K562 (cell line): ENCODE data around the gene HGS. TPM values are rescaled to one million over a fixed set of nuclear protein-coding genes. Genes with fewer than 3 reads are reported as not detected.

Source experiments
- ATAC-seq: fragments of 200-7000 bp; cut with Tn5 transposase; 3 replicates; pipeline ENCODE4 v1.9.1; 2020; ENCODE audit warnings: moderate library complexity
- BruUV-seq: library from RNA; stranded (reverse); fragments of 400-500 nt; replicated peaks from 2 replicates; lab custom pipeline; 2021; lab: Mats Ljungman, UMichigan
- CTCF ChIA-PET: fragments of 300-600 bp; formaldehyde crosslinking; extraction: SDS; loops from one replicate; lab custom pipeline; 2021; ENCODE audit warnings: low intra/inter-chr PET ratio; lab: Yijun Ruan, JAX
- POLR2A ChIA-PET: fragments of 300-600, 350-650 bp; sonication (Branson Sonifier 250); formaldehyde crosslinking; extraction: SDS; loops from one replicate; lab custom pipeline; 2021; ENCODE audit warnings: antibody characterized with exemption, inconsistent platforms; lab: Yijun Ruan, JAX
- DNase-seq, 4 experiments: peaks; one replicate each; pipeline versions ENCODE4 v3.0.0 to v3.0.0-alpha.2; 2011 to 2018; ENCODE audit warnings: low spot score in 3 of 4, mixed read lengths in 3 of 4; ENCODE audit errors: extremely low read depth in 1 of 4
- FAIRE-seq: peaks from 2 replicates; lab custom pipeline; 2011; peaks lifted over from hg19 to GRCh38; lab: Jason Lieb, UNC
- H2AFZ ChIP-seq: 2 replicates; pipeline ENCODE4 v1.6.0; 2011; ENCODE audit warnings: low read depth, low read length, control low read depth, inconsistent platforms
- H3K27ac ChIP-seq: fragments of 200-600 bp; 3 replicates; pipeline ENCODE4 v1.8.0; 2011; ENCODE audit warnings: low read depth, mild to moderate bottlenecking, control low read depth, inconsistent platforms, low read length, moderate library complexity, mixed read lengths; ENCODE audit errors: extremely low read depth
- H3K27me3 ChIP-seq, 2 experiments: fragments of 300-600 bp in 1 of 2; 2 replicates in 1 of 2; 3 replicates in 1 of 2; pipeline versions ENCODE4 v1.6.0 to v1.8.0; 2011; ENCODE audit warnings: inconsistent platforms in 2 of 2, low read length in 2 of 2, mild to moderate bottlenecking in 1 of 2, mixed read lengths in 1 of 2, moderate library complexity in 1 of 2; ENCODE audit not compliant: control insufficient read depth in 2 of 2, insufficient read depth in 2 of 2
- H3K36me3 ChIP-seq: fragments of 300-600 bp; 3 replicates; pipeline ENCODE4 v1.8.0; 2011; ENCODE audit warnings: mild to moderate bottlenecking, low read length, inconsistent platforms; ENCODE audit not compliant: control insufficient read depth, insufficient read depth
- H3K4me1 ChIP-seq, 2 experiments: fragments of 200-600 bp in 1 of 2; replicated peaks in 1 of 2; 2 replicates in 1 of 2; 3 replicates in 1 of 2; pipeline versions ENCODE4 v1.5.1 to v1.8.0; 2011; ENCODE audit warnings: inconsistent platforms in 2 of 2, low read length in 2 of 2, mild to moderate bottlenecking in 1 of 2, mixed read lengths in 1 of 2, moderate library complexity in 1 of 2; ENCODE audit not compliant: control insufficient read depth in 2 of 2, insufficient read depth in 2 of 2
- H3K4me2 ChIP-seq: 2 replicates; pipeline ENCODE4 v1.6.1; 2011; ENCODE audit warnings: low read length, control low read depth, inconsistent platforms, mixed read lengths; ENCODE audit not compliant: insufficient read depth
- H3K4me3 ChIP-seq: fragments of 200-600 bp; sonication (generic), shearing (Covaris generic); 2 replicates; pipeline ENCODE4 v1.5.1; 2016; ENCODE audit warnings: control low read depth, inconsistent platforms
- H3K79me2 ChIP-seq: fragments of 200-600 bp; 3 replicates; pipeline ENCODE4 v1.8.0; 2011; ENCODE audit warnings: low read length, inconsistent platforms; ENCODE audit not compliant: control insufficient read depth, insufficient read depth
- H3K9ac ChIP-seq, 2 experiments: 2 replicates each; pipeline versions ENCODE4 v1.6.0 to v1.6.1; 2011; ENCODE audit warnings: low read depth in 2 of 2, low read length in 2 of 2, control low read depth in 1 of 2, inconsistent platforms in 1 of 2, mild to moderate bottlenecking in 1 of 2, mixed read lengths in 1 of 2; ENCODE audit not compliant: insufficient read depth in 1 of 2
- H3K9me1 ChIP-seq: one replicate; pipeline ENCODE4 v1.6.0; 2011; ENCODE audit warnings: inconsistent platforms, mild to moderate bottlenecking, low read length, moderate library complexity; ENCODE audit not compliant: control insufficient read depth, insufficient read depth
- H3K9me3 ChIP-seq: replicated peaks from 2 replicates; pipeline ENCODE4 v1.5.1; 2011; ENCODE audit warnings: low read depth, low read length, inconsistent platforms; ENCODE audit not compliant: control insufficient read depth, insufficient read depth
- H4K20me1 ChIP-seq: replicated peaks from 2 replicates; pipeline ENCODE4 v1.6.1; 2011; ENCODE audit warnings: low read length, inconsistent platforms, mixed read lengths; ENCODE audit not compliant: control insufficient read depth, insufficient read depth
- ATF6 ChIP-seq: sonication (generic); formaldehyde crosslinking; IDR thresholded peaks from 2 replicates; pipeline ENCODE4 v1.4.0; 2020; ENCODE audit warnings: mild to moderate bottlenecking, missing genetic modification reagents
- BCOR ChIP-seq: fragments of 450-650 bp; IDR thresholded peaks from 2 replicates; pipeline ENCODE4 v1.6.1; 2016
- CBFB ChIP-seq: sonication (generic); formaldehyde crosslinking; IDR thresholded peaks from 2 replicates; pipeline ENCODE4 v1.4.0; 2020; ENCODE audit warnings: mild to moderate bottlenecking, missing genetic modification reagents
- CBX5 ChIP-seq: IDR thresholded peaks from 2 replicates; pipeline ENCODE4 v1.6.1; 2014; ENCODE audit warnings: low read depth, borderline replicate concordance
- FOXP1 ChIP-seq: sonication (generic); formaldehyde crosslinking; IDR thresholded peaks from 2 replicates; pipeline ENCODE4 v1.8.0; 2022; ENCODE audit warnings: mild to moderate bottlenecking, missing genetic modification reagents
- JUN ChIP-seq, 2 experiments: sonication (generic) in 1 of 2; formaldehyde crosslinking in 1 of 2; IDR thresholded peaks; 2 replicates each; pipeline versions ENCODE4 v1.6.1 to v1.8.0; 2012 to 2022; ENCODE audit warnings: borderline replicate concordance in 2 of 2, mild to moderate bottlenecking in 2 of 2, improper control_type of control experiment in 1 of 2, low read depth in 1 of 2, low read length in 1 of 2, missing genetic modification reagents in 1 of 2
- POLR2G ChIP-seq: fragments of 200-400 bp; formaldehyde crosslinking; IDR thresholded peaks from 2 replicates; pipeline ENCODE4 v1.6.1; 2017; ENCODE audit warnings: low read depth, mild to moderate bottlenecking, antibody characterized with exemption, low read length, moderate library complexity
- PRPF4 ChIP-seq: fragments of 200-400 bp; formaldehyde crosslinking; IDR thresholded peaks from one replicate; pipeline ENCODE4 v1.6.1; 2017; ENCODE audit warnings: low read length, low read depth, mild to moderate bottlenecking; ENCODE audit not compliant: insufficient read depth, poor library complexity, severe bottlenecking
- RBM14 ChIP-seq: fragments of 200-400 bp; formaldehyde crosslinking; IDR thresholded peaks from 2 replicates; pipeline ENCODE4 v1.6.1; 2018; ENCODE audit warnings: low read depth, mild to moderate bottlenecking, low read length, moderate library complexity, borderline replicate concordance; ENCODE audit not compliant: insufficient read depth
- TCFL5 ChIP-seq: fragments of 250-450 bp; sonication (Bioruptor Pico); conservative IDR thresholded peaks from 2 replicates; pipeline ENCODE4 v1.6.1; 2021; ENCODE audit warnings: mild to moderate bottlenecking, moderate library complexity, matching md5 sums
- ZNF212 ChIP-seq: fragments of 450-650 bp; formaldehyde crosslinking; IDR thresholded peaks from 2 replicates; pipeline ENCODE4 v1.4.0; 2020; ENCODE audit warnings: mild to moderate bottlenecking
- WGBS: fragments of 100-300 bp; shearing (Covaris generic); methylation state at CpG from one replicate; pipeline ENCODE4 v1.1.6; 2016; ENCODE audit warnings: low coverage, mixed read lengths; ENCODE audit not compliant: insufficient coverage; ENCODE audit errors: missing lambda C conversion rate; 5-methylcytosine and 5-hydroxymethylcytosine counted together
- in situ Hi-C: fragments of 300-500 bp; cut with MboI; formaldehyde crosslinking; loops from 4 replicates; pipeline ENCODE4 v1.15.0; 2018; ENCODE audit warnings: inconsistent platforms, mixed read lengths
- intact Hi-C: fragments of 100-400 bp; cut with micrococcal nuclease; formaldehyde crosslinking; loops from 2 replicates; pipeline ENCODE4 v1.14.2; 2022
- polyA plus RNA-seq, 8 experiments: library from polyadenylated mRNA; depleted of rRNA in 4 of 8; stranded (reverse) in 5 of 8; unstranded in 3 of 8; fragments of >200 nt; fragmentation: Nextera tagmentation in 2 of 8; fragmentation: Illumina TruSeq in 1 of 8; extraction: Ambion mirVana in 2 of 8; extraction: Trizol in 1 of 8; gene quantifications; 2 replicates each; pipeline versions ENCODE4 v1.2.1 to v1.2.3, GENCODE V29; 2011 to 2014; ENCODE audit warnings: inconsistent platforms in 1 of 8, missing spikeins in 1 of 8
- total RNA-seq, 7 experiments: library from RNA; depleted of rRNA in 6 of 7; stranded (reverse); fragments of >200 nt in 6 of 7; fragmentation: Illumina TruSeq in 2 of 7; extraction: Trizol in 2 of 7; gene quantifications; 2 replicates each; pipeline versions ENCODE4 v1.2.1 to v1.2.3, GENCODE V29; 2011 to 2021; ENCODE audit warnings: low replicate concordance in 1 of 7

Gene HGS
- total and polyA plus RNA-seq, 9 of the 15 experiments (the other 6 are each of a cell fraction or from before 2014, with no cell fraction given) = 3.9 to 176 (median 77.1) TPM

GRCh38 chr17:81715872-81716673, 32.3 kb downstream of the HGS start:
- POLR2A ChIA-PET = interaction anchor here (1.3 to 1.4 kb wide), 2 partner anchors 11 to 151 kb away, joined by 3 to 5 read pairs; no protein-coding TSS in a partner anchor
- Histone ChIP-seq H4K20me1 (peaks cover 12% of the 10 kb centered on the region), H3K4me3 (no peak overlapping the region), H3K27ac (no peak overlapping the region), H3K9ac (peak overlapping the region in 1 of 2 experiments; percentile 95; a peak in 1 of 4 replicates), H3K9me3 (no peaks in the 10 kb centered on the region), H3K79me2 (peaks cover 35% of the 10 kb centered on the region), H3K9me1 (no peaks in the 10 kb centered on the region), H3K36me3 (peaks cover 64% of the 10 kb centered on the region; the same call in 1 of the 3 replicates), H3K4me1 (peaks cover 17 to 87% of the 10 kb centered on the region in 2 experiments), H3K27me3 (no peaks in the 10 kb centered on the region), H2AFZ (no peak overlapping the region), H3K4me2 (no peak overlapping the region)
- intact Hi-C loops (no loop called here), in situ Hi-C loops (no loop called here)
- FAIRE-seq (no peak), DNase-seq (no peak), ATAC-seq (no peak)
- TF ChIP-seq CBX5 (no peak), POLR2G (peak; percentile 7; the same call in 1 of the 2 replicates)
- no TSS peak for BruUV-seq
- CTCF ChIA-PET = no interaction called here
- WGBS = 95% methylated on average over 22 of the region's 43 CpGs

- ATAC-seq (no peak), DNase-seq (no peak), FAIRE-seq (no peak)
- H3K4me3 ChIP-seq = no peak overlapping the region
- no peak overlapping the region for H3K4me2 ChIP-seq
- H3K9me1 ChIP-seq = no peaks in the 10 kb centered on the region
- H3K79me2 ChIP-seq = peaks cover 35% of the 10 kb centered on the region
- no peak overlapping the region for H2AFZ ChIP-seq
- no peak overlapping the region for H3K9ac ChIP-seq
- in situ Hi-C loops (no loop called here), intact Hi-C loops (no loop called here)
- H3K27ac ChIP-seq = no peak overlapping the region
- peaks cover 12% of the 10 kb centered on the region for H4K20me1 ChIP-seq
- WGBS = 90% methylated on average over 5 of the region's 12 CpGs
- BruUV-seq = no TSS peak
- H3K36me3 ChIP-seq = peaks cover 64% of the 10 kb centered on the region; the same call in 1 of the 3 replicates
- ChIA-PET POLR2A (interaction anchor here (1.4 kb wide), 1 partner anchor 11 kb away, joined by 5 read pairs; no protein-coding TSS in a partner anchor), CTCF (no interaction called here)
- H3K4me1 ChIP-seq = peaks cover 12 to 83% of the 10 kb centered on the region in 2 experiments
- H3K9me3 ChIP-seq = no peaks in the 10 kb centered on the region
- H3K27me3 ChIP-seq = no peaks in the 10 kb centered on the region
- TF ChIP-seq ZNF212 (CRISPR knock-in tag) (no peak), RBM14 (no peak), PRPF4 (no peak), FOXP1 (CRISPR knock-in tag) (no peak), CBFB (CRISPR knock-in tag) (no peak), ATF6 (CRISPR knock-in tag) (no peak), BCOR (no peak), JUN (IDR thresholded peaks at IDR 0.05; ENCODE audit: borderline replicate concordance, low read depth, low read length) (no peak), JUN (CRISPR knock-in tag; IDR thresholded peaks at IDR 0.05; ENCODE audit: borderline replicate concordance) (no peak), TCFL5 (CRISPR knock-in tag) (no peak)
Measured at GRCh38 chr17:81716674-81716996, 32.8 kb downstream of the HGS start.
